Prostate gland (tissue), 2 donors: ENCODE data around the gene SPTLC1. TPM values are rescaled to one million over a fixed set of nuclear protein-coding genes. Genes with fewer than 3 reads are reported as not detected.

Experiments used
- DNase-seq: peaks from one replicate; pipeline ENCODE4 v3.0.0-alpha.2; 2019; ENCODE audit warnings: low spot score
- H3K27ac ChIP-seq, 2 donors: fragments of 200-600 bp; sonication (generic); 2 replicates each; pipeline ENCODE4 v1.5.1; 2017 to 2019
- H3K27me3 ChIP-seq: fragments of 200-600 bp; sonication (generic); replicated peaks from 2 replicates; pipeline ENCODE4 v1.5.1; 2019; ENCODE audit not compliant: insufficient read depth
- H3K36me3 ChIP-seq, 2 donors: fragments of 200-600 bp; sonication (generic); 1 replicate in 1 of 2; 2 replicates in 1 of 2; pipeline versions ENCODE4 v1.5.1 to v1.8.1; 2017 to 2019
- H3K4me1 ChIP-seq: fragments of 200-600 bp; sonication (generic); replicated peaks from 2 replicates; pipeline ENCODE4 v1.5.1; 2019
- H3K4me3 ChIP-seq, 2 donors: fragments of 200-600 bp; sonication (generic); 2 replicates each; pipeline ENCODE4 v1.5.1; 2017 to 2019
- H3K9me3 ChIP-seq: fragments of 200-600 bp; sonication (generic); 2 replicates; pipeline ENCODE4 v1.5.1; 2017
- CTCF ChIP-seq, 4 experiments: fragments of 200-600 bp in 2 of 4; fragments of 450-650 bp in 2 of 4; sonication (generic) in 2 of 4; IDR thresholded peaks; 1 replicate in 3 of 4; 2 replicates in 1 of 4; pipeline ENCODE4 v1.5.1; 2016 to 2019; ENCODE audit warnings: antibody characterized with exemption in 4 of 4, mild to moderate bottlenecking in 2 of 4, moderate library complexity in 2 of 4
- POLR2A ChIP-seq: fragments of 450-650 bp; IDR thresholded peaks from one replicate; pipeline ENCODE4 v1.6.1; 2016; ENCODE audit warnings: antibody characterized with exemption, mild to moderate bottlenecking
- POLR2AphosphoS5 ChIP-seq: sonication (generic); formaldehyde crosslinking; IDR thresholded peaks from one replicate; pipeline ENCODE4 v1.6.1; 2017; ENCODE audit warnings: antibody characterized with exemption
- WGBS: methylation state at CpG from one replicate; pipeline ENCODE4 v1.1.5; 2018; 5-methylcytosine and 5-hydroxymethylcytosine counted together
- intact Hi-C: fragments of 100-400 bp; cut with DNase I; formaldehyde crosslinking; loops from one replicate; pipeline ENCODE4 v1.14.2; 2022
- total RNA-seq, 2 donors: library from RNA; depleted of rRNA; stranded (reverse); fragments of >200 nt; gene quantifications; one replicate each; pipeline ENCODE4 v1.1.0, GENCODE V29; 2016

Gene SPTLC1
- total RNA-seq, 2 donors from 2014 or later = 69.5 to 87.2 TPM

GRCh38 chr9:92042260-92042659 is 73.0 kb downstream of the SPTLC1 start:
- Histone ChIP-seq H3K9me3 (no peaks in the 10 kb centered on the region), H3K4me3 (no peak overlapping the region), H3K4me1 (no peaks in the 10 kb centered on the region), H3K36me3 (peaks cover 0 to 15% of the 10 kb centered on the region in 2 donors), H3K27me3 (no peaks in the 10 kb centered on the region), H3K27ac (no peak overlapping the region)
- intact Hi-C loops = no loop called here
- TF ChIP-seq POLR2AphosphoS5 (no peak), POLR2A (no peak), CTCF (IDR thresholded peaks at IDR 0.05) (no peak)
- no peak for DNase-seq
- 96% methylated on average over 1 of the region's 1 CpG for WGBS

DNA sequence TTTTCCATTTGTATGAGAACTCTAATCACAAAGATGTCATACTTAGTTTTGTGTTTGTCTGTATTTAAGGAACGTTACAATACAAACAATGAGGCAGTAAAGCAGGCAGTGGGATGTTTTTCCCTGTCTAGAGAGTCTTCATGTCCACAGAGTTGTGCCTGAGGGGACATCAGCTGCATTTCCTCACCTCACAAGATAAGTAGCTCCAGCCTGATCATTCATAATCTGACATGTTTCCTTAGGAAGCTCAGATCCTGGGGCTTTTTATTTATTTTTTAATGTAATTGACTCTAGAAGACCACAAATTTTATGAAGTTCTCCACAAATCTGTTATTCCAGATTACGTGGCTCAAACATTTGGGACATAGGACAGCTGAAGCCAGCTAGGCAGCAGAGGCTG is 78.5 kb downstream of the SPTLC1 start:
- Histone ChIP-seq H3K4me1 (no peaks in the 10 kb centered on the region), H3K36me3 (peaks cover 0 to 5% of the 10 kb centered on the region in 2 donors), H3K27me3 (no peaks in the 10 kb centered on the region), H3K4me3 (no peak overlapping the region), H3K9me3 (no peaks in the 10 kb centered on the region), H3K27ac (no peak overlapping the region)
- TF ChIP-seq CTCF (IDR thresholded peaks at IDR 0.05) = no peak
- TF ChIP-seq POLR2AphosphoS5 = no peak
- TF ChIP-seq POLR2A = no peak
- WGBS = 63% methylated on average over 2 of the region's 2 CpGs
- DNase-seq = no peak
- intact Hi-C loops = no loop called here

GRCh38 chr9:92036411-92036746 is 78.8 kb downstream of the SPTLC1 start:
- Histone ChIP-seq H3K36me3 (peaks cover 0 to 5% of the 10 kb centered on the region in 2 donors), H3K4me3 (no peak overlapping the region), H3K9me3 (no peaks in the 10 kb centered on the region), H3K27me3 (no peaks in the 10 kb centered on the region), H3K4me1 (no peaks in the 10 kb centered on the region), H3K27ac (no peak overlapping the region)
- TF ChIP-seq CTCF (IDR thresholded peaks at IDR 0.05) (no peak), POLR2AphosphoS5 (no peak), POLR2A (no peak)
- 78% methylated on average over 5 of the region's 5 CpGs for WGBS
- intact Hi-C loops = no loop called here
- DNase-seq = no peak

- intact Hi-C loops = no loop called here
- DNase-seq = no peak
These were observed 79.4 kb downstream of the SPTLC1 start for GRCh38 chr9:92035687-92036410.

More at GRCh38 chr9:92035687-92036410, 79.4 kb downstream of the SPTLC1 start:
- Histone ChIP-seq H3K27ac (no peak overlapping the region), H3K9me3 (no peaks in the 10 kb centered on the region), H3K4me3 (no peak overlapping the region), H3K36me3 (peaks cover 0 to 5% of the 10 kb centered on the region in 2 donors), H3K27me3 (no peaks in the 10 kb centered on the region), H3K4me1 (no peaks in the 10 kb centered on the region)
- no peak for TF ChIP-seq POLR2A
- no peak for TF ChIP-seq CTCF (IDR thresholded peaks at IDR 0.05)
- peak; percentile 32 for TF ChIP-seq POLR2AphosphoS5
- 74% methylated on average over 12 of the region's 12 CpGs for WGBS
